ENCODE data around the gene KHSRP. TPM values are rescaled to one million over a fixed set of nuclear protein-coding genes. Genes with fewer than 3 reads are reported as not detected.

The KHSRP gene
- total and polyA plus RNA-seq, 2 of the 13 experiments (the other 11 are each of a cell fraction or from before 2014, with no cell fraction given) = 72.1 to 129 TPM

- TF ChIP-seq DZIP1 (CRISPR knock-in tag; IDR thresholded peaks at IDR 0.05) (peak; percentile 47; the same call in 1 of the 2 replicates), KDM3A (CRISPR knock-in tag; IDR thresholded peaks at IDR 0.05; ENCODE audit: low read depth) (no peak), CREB1 (IDR thresholded peaks at IDR 0.05) (no peak), CREB1 (CRISPR knock-in tag; IDR thresholded peaks at IDR 0.05) (no peak), NONO (IDR thresholded peaks at IDR 0.05) (no peak), NONO (CRISPR knock-in tag; conservative IDR thresholded peaks at IDR 0.05) (no peak), CERS6 (CRISPR knock-in tag; IDR thresholded peaks at IDR 0.05) (no peak), PRPF4 (IDR thresholded peaks at IDR 0.05; ENCODE audit: low read depth, low read length, poor library complexity, severe bottlenecking) (no peak), ELF1 (CRISPR knock-in tag; IDR thresholded peaks at IDR 0.05) (no peak), KAT8 (CRISPR knock-in tag; IDR thresholded peaks at IDR 0.05) (no peak), CTCF (CRISPR knock-in tag; IDR thresholded peaks at IDR 0.05) (peak; percentile 73), U2AF1 (optimal IDR thresholded peaks at IDR 0.05; ENCODE audit: low read depth, low read length) (no peak), TEAD2 (CRISPR knock-in tag; IDR thresholded peaks at IDR 0.05) (no peak), NRL (CRISPR knock-in tag; IDR thresholded peaks at IDR 0.05; ENCODE audit: borderline replicate concordance) (0 out of 2 replicates have a peak, but pooled peaks have one; percentile 4), GZF1 (CRISPR knock-in tag; IDR thresholded peaks at IDR 0.05) (no peak), PITX1 (CRISPR knock-in tag; IDR thresholded peaks at IDR 0.05) (no peak), SMAD1 (CRISPR knock-in tag; IDR thresholded peaks at IDR 0.05; ENCODE audit: borderline replicate concordance, low read depth) (no peak), ZNF557 (CRISPR knock-in tag; IDR thresholded peaks at IDR 0.05) (no peak), ZNF296 (CRISPR knock-in tag; conservative IDR thresholded peaks at IDR 0.05) (no peak), ZNF576 (CRISPR knock-in tag; IDR thresholded peaks at IDR 0.05) (peak; percentile 30; the same call in 1 of the 2 replicates), HOXA7 (CRISPR knock-in tag; IDR thresholded peaks at IDR 0.05) (no peak), SMC3 (IDR thresholded peaks at IDR 0.05; ENCODE audit: low read length) (peak; percentile 54), ZBTB38 (CRISPR knock-in tag; IDR thresholded peaks at IDR 0.05) (peak; percentile 81), CREBL2 (CRISPR knock-in tag; IDR thresholded peaks at IDR 0.05; ENCODE audit: borderline replicate concordance) (no peak)
Observed at GRCh38 chr19:6425732-6426620, 1.4 kb upstream of the KHSRP start (continued).
